SK-N-SH treated with all-trans-retinoic acid at 6 μM for 48 hours (cell line): Measurements from ENCODE around the gene SLC35A4.
A peak's percentile ranks its signal among the peaks of the same experiment; 100 is the strongest.
"Not testable (repeated sequence)": the region's sequence is repeated elsewhere in the genome, so short reads cannot be mapped to it uniquely, and the experiment has no call there.

Experiments used
- ATAC-seq: fragments of 200-7000 bp; cut with Tn5 transposase; 3 replicates; pipeline ENCODE4 v1.9.1; 2020; ENCODE audit warnings: mild to moderate bottlenecking, moderate library complexity
- ARNTL ChIP-seq: fragments of 450-650 bp; formaldehyde crosslinking; IDR thresholded peaks from 2 replicates; pipeline ENCODE4 v1.5.0; 2020; ENCODE audit warnings: low read depth, mild to moderate bottlenecking, moderate library complexity, borderline replicate concordance
- CSDC2 ChIP-seq: fragments of 250-450 bp; sonication (Bioruptor Pico); IDR thresholded peaks from 2 replicates; pipeline ENCODE4 v1.5.0; 2020; ENCODE audit warnings: mild to moderate bottlenecking, moderate library complexity
- ESRRG ChIP-seq: fragments of 250-450 bp; sonication (Bioruptor Pico); IDR thresholded peaks from 2 replicates; pipeline ENCODE4 v1.6.1; 2021; ENCODE audit warnings: mild to moderate bottlenecking
- GLIS3 ChIP-seq: fragments of 250-450 bp; sonication (Bioruptor Pico); IDR thresholded peaks from 2 replicates; pipeline ENCODE4 v1.5.0; 2020; ENCODE audit warnings: mild to moderate bottlenecking, moderate library complexity
- ISL1 ChIP-seq: fragments of 250-450 bp; sonication (Bioruptor Pico); IDR thresholded peaks from 2 replicates; pipeline ENCODE4 v2.1.2; 2022; ENCODE audit warnings: mild to moderate bottlenecking, moderate library complexity
- OSR1 ChIP-seq: fragments of 250-450 bp; sonication (Bioruptor Pico); IDR thresholded peaks from 2 replicates; pipeline ENCODE4 v1.8.0; 2022; ENCODE audit warnings: moderate library complexity, mild to moderate bottlenecking, inconsistent platforms
- PPARA ChIP-seq: fragments of 250-450 bp; sonication (Bioruptor Pico); IDR thresholded peaks from 2 replicates; pipeline ENCODE4 v1.5.0; 2020; ENCODE audit warnings: mild to moderate bottlenecking, borderline replicate concordance
- RARB ChIP-seq: fragments of 250-450 bp; sonication (Bioruptor Pico); IDR thresholded peaks from 2 replicates; pipeline ENCODE4 v1.8.0; 2021; ENCODE audit warnings: mild to moderate bottlenecking, moderate library complexity
- SNAI2 ChIP-seq: fragments of 250-450 bp; sonication (Bioruptor Pico); IDR thresholded peaks from 2 replicates; pipeline ENCODE4 v1.5.0; 2020; ENCODE audit warnings: mild to moderate bottlenecking, moderate library complexity
- TCF4 ChIP-seq: fragments of 250-450 bp; sonication (Bioruptor Pico); IDR thresholded peaks from 2 replicates; pipeline ENCODE4 v1.8.0; 2021; ENCODE audit warnings: mild to moderate bottlenecking, moderate library complexity, borderline replicate concordance
- TOX ChIP-seq: fragments of 250-450 bp; sonication (Bioruptor Pico); IDR thresholded peaks from 2 replicates; pipeline ENCODE4 v1.8.0; 2021; ENCODE audit warnings: mild to moderate bottlenecking, moderate library complexity, borderline replicate concordance
- ZFP3 ChIP-seq: fragments of 250-450 bp; sonication (Bioruptor Pico); IDR thresholded peaks from 2 replicates; pipeline ENCODE4 v1.5.0; 2020; ENCODE audit warnings: mild to moderate bottlenecking, moderate library complexity
- ZFP30 ChIP-seq: fragments of 450-650 bp; formaldehyde crosslinking; IDR thresholded peaks from 2 replicates; pipeline ENCODE4 v1.5.0; 2022; ENCODE audit warnings: mild to moderate bottlenecking, moderate library complexity
- ZNF565 ChIP-seq: fragments of 450-650 bp; formaldehyde crosslinking; conservative IDR thresholded peaks from 2 replicates; pipeline ENCODE4 v1.5.0; 2020; ENCODE audit warnings: low read depth, mild to moderate bottlenecking, moderate library complexity
- ZNF70 ChIP-seq: fragments of 450-650 bp; formaldehyde crosslinking; IDR thresholded peaks from 2 replicates; pipeline ENCODE4 v1.5.0; 2020; ENCODE audit warnings: mild to moderate bottlenecking, moderate library complexity
- ZNF8 ChIP-seq: fragments of 450-650 bp; formaldehyde crosslinking; IDR thresholded peaks from 2 replicates; pipeline ENCODE4 v1.5.0; 2020; ENCODE audit warnings: mild to moderate bottlenecking, moderate library complexity
- TF ChIP-seq, protein P1 (sequence below): fragments of 250-450 bp; sonication (Bioruptor Pico); IDR thresholded peaks from 2 replicates; pipeline ENCODE4 v1.5.1; 2020; ENCODE audit warnings: low read depth, mild to moderate bottlenecking, moderate library complexity
- TF ChIP-seq, protein P2 (sequence below): fragments of 250-450 bp; sonication (Bioruptor Pico); IDR thresholded peaks from 2 replicates; pipeline ENCODE4 v1.8.0; 2020; ENCODE audit warnings: mild to moderate bottlenecking, moderate library complexity, borderline replicate concordance
- TF ChIP-seq, protein P3 (sequence below): fragments of 250-450 bp; sonication (Bioruptor Pico); IDR thresholded peaks from 2 replicates; pipeline ENCODE4 v1.5.1; 2021; ENCODE audit warnings: mild to moderate bottlenecking, moderate library complexity
- TF ChIP-seq, protein P4 (sequence below): fragments of 250-450 bp; sonication (Bioruptor Pico); IDR thresholded peaks from 2 replicates; pipeline ENCODE4 v1.5.0; 2020; ENCODE audit warnings: mild to moderate bottlenecking, moderate library complexity
- TF ChIP-seq, protein P5 (sequence below): fragments of 250-450 bp; sonication (Bioruptor Pico); IDR thresholded peaks from 2 replicates; pipeline ENCODE4 v1.8.0; 2021; ENCODE audit warnings: low read depth, mild to moderate bottlenecking, moderate library complexity, borderline replicate concordance

SLC35A4 gene

DNA sequence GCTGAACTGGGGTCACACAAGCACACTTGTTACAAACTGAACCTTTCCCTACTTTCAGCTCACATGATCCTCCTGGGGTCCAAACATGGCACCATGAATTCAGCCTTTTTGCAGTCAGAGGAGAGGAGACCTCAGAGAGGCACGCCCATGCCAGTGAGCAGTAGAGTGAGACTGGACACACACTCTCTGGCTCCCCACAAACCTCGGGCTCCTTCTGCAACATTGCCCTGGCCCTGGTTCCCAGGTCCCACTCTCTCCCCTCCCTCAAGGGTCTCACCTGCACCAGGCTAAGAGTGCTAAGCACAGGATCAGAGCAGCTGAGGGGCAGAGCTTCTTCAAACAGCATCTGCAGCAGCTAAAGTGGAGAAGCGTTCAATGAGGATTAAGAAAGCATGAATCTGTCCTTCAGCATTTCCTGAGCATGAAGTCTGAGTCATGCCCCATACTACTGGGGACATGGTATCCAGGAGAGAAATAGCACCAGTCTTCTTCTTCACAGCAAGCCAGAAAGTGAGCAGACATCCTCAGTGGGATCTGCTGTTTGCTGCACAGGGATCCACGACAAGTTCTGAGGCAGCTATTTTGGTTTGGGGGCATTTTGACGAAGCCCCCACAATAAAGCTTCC lies 27.2 kb downstream of the SLC35A4 start:
- peak; percentile 44; the same call in 1 of the 3 replicates for ATAC-seq

DNA sequence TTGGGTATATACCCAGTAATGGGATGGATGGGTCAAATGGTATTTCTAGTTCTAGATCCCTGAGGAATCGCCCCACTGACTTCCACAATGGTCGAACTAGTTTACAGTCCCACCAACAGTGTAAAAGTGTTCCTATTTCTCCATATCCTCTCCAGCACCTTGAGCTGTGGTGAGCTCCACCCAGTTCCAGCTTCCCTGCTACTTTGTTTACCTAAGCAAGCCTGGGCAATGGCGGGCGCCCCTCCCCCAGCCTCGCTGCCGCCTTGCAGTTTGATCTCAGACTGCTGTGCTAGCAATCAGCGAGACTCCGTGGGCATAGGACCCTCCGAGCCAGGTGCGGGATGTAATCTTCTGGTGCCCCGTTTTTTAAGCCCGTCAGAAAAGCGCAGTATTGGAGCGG lies 28.4 kb downstream of the SLC35A4 start:
- ATAC-seq: not testable (repeated sequence)

More for the DNA sequence above, 27.2 kb downstream of the SLC35A4 start:
- TF ChIP-seq ZNF8 (CRISPR knock-in tag) (no peak), GLIS3 (CRISPR knock-in tag) (no peak)

DNA sequence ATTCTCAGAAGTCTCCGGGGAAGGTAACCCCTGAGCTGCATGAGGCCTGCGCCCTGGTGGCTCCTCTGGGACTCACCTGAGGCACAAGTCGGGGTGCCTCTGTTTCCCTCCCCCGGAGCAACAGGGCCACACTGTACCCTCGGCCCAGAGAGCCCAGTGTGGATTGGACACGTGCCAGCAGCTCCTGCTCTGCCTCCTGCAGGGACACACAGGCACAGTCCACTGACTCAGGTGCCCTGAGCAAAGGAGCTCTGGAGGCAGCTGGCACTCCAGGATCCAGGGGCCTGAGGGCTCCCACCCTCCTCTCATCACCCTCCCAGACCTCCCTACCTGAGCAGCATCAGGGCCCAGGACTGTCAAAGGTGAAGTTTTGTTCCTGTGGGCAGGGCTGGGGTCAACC lies 29.5 kb downstream of the SLC35A4 start:
- TF ChIP-seq ESRRG (no peak), PPARA (CRISPR knock-in tag) (no peak), OSR1 (CRISPR knock-in tag) (no peak), ZNF565 (CRISPR knock-in tag) (no peak), ISL1 (CRISPR knock-in tag) (no peak), RARB (CRISPR knock-in tag) (no peak), SNAI2 (CRISPR knock-in tag) (no peak), ZNF70 (CRISPR knock-in tag) (no peak), CSDC2 (no peak), ARNTL (no peak), TCF4 (CRISPR knock-in tag) (no peak)
- TF ChIP-seq, protein P1, sequence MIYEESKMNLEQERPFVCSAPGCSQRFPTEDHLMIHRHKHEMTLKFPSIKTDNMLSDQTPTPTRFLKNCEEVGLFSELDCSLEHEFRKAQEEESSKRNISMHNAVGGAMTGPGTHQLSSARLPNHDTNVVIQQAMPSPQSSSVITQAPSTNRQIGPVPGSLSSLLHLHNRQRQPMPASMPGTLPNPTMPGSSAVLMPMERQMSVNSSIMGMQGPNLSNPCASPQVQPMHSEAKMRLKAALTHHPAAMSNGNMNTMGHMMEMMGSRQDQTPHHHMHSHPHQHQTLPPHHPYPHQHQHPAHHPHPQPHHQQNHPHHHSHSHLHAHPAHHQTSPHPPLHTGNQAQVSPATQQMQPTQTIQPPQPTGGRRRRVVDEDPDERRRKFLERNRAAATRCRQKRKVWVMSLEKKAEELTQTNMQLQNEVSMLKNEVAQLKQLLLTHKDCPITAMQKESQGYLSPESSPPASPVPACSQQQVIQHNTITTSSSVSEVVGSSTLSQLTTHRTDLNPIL (CRISPR knock-in tag): no peak
- TF ChIP-seq, protein P2, sequence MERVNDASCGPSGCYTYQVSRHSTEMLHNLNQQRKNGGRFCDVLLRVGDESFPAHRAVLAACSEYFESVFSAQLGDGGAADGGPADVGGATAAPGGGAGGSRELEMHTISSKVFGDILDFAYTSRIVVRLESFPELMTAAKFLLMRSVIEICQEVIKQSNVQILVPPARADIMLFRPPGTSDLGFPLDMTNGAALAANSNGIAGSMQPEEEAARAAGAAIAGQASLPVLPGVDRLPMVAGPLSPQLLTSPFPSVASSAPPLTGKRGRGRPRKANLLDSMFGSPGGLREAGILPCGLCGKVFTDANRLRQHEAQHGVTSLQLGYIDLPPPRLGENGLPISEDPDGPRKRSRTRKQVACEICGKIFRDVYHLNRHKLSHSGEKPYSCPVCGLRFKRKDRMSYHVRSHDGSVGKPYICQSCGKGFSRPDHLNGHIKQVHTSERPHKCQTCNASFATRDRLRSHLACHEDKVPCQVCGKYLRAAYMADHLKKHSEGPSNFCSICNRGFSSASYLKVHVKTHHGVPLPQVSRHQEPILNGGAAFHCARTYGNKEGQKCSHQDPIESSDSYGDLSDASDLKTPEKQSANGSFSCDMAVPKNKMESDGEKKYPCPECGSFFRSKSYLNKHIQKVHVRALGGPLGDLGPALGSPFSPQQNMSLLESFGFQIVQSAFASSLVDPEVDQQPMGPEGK: no peak
- TF ChIP-seq, protein P3, sequence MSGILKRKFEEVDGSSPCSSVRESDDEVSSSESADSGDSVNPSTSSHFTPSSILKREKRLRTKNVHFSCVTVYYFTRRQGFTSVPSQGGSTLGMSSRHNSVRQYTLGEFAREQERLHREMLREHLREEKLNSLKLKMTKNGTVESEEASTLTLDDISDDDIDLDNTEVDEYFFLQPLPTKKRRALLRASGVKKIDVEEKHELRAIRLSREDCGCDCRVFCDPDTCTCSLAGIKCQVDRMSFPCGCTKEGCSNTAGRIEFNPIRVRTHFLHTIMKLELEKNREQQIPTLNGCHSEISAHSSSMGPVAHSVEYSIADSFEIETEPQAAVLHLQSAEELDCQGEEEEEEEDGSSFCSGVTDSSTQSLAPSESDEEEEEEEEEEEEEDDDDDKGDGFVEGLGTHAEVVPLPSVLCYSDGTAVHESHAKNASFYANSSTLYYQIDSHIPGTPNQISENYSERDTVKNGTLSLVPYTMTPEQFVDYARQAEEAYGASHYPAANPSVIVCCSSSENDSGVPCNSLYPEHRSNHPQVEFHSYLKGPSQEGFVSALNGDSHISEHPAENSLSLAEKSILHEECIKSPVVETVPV (CRISPR knock-in tag): no peak
- TF ChIP-seq, protein P4, sequence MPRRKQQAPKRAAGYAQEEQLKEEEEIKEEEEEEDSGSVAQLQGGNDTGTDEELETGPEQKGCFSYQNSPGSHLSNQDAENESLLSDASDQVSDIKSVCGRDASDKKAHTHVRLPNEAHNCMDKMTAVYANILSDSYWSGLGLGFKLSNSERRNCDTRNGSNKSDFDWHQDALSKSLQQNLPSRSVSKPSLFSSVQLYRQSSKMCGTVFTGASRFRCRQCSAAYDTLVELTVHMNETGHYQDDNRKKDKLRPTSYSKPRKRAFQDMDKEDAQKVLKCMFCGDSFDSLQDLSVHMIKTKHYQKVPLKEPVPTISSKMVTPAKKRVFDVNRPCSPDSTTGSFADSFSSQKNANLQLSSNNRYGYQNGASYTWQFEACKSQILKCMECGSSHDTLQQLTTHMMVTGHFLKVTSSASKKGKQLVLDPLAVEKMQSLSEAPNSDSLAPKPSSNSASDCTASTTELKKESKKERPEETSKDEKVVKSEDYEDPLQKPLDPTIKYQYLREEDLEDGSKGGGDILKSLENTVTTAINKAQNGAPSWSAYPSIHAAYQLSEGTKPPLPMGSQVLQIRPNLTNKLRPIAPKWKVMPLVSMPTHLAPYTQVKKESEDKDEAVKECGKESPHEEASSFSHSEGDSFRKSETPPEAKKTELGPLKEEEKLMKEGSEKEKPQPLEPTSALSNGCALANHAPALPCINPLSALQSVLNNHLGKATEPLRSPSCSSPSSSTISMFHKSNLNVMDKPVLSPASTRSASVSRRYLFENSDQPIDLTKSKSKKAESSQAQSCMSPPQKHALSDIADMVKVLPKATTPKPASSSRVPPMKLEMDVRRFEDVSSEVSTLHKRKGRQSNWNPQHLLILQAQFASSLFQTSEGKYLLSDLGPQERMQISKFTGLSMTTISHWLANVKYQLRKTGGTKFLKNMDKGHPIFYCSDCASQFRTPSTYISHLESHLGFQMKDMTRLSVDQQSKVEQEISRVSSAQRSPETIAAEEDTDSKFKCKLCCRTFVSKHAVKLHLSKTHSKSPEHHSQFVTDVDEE (CRISPR knock-in tag): no peak
- TF ChIP-seq, protein P5, sequence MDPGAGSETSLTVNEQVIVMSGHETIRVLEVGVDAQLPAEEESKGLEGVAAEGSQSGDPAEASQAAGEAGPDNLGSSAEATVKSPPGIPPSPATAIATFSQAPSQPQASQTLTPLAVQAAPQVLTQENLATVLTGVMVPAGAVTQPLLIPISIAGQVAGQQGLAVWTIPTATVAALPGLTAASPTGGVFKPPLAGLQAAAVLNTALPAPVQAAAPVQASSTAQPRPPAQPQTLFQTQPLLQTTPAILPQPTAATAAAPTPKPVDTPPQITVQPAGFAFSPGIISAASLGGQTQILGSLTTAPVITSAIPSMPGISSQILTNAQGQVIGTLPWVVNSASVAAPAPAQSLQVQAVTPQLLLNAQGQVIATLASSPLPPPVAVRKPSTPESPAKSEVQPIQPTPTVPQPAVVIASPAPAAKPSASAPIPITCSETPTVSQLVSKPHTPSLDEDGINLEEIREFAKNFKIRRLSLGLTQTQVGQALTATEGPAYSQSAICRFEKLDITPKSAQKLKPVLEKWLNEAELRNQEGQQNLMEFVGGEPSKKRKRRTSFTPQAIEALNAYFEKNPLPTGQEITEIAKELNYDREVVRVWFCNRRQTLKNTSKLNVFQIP (CRISPR knock-in tag): no peak
- no peak for ATAC-seq

DNA sequence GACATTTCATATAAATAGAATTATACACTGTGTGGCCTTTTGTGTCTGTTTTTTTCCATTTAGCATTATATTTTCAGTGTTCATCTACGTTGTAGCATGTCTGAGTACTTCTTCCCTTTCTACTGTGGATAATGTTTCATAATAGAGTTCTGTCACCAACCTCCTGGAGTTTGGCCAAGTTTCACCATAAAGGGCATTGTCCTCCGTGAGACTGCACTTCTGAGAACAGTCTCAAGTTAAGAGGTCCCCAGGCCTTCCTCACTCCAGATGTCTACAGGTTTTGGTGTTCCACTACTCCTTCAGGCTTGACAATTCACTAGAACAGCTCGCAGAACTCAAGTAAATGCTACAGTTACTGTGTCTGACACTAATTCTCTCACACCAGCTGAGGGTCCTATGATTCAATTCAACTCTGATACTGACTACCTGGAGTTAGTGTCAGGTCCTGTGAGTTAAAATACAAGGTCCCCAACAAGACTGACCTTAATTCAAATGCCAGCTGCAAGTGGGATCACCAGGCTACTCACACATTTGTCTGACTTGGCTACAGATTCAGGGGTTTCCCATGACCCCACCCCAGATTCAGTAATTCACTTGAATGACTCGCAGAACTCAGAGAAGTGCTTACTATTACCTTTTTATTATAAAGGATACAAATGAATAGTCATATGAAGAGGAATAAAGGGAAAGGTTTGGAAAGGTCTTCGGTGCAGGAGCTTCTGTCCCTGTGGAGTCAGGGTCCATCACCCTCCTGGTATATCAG lies 31.1 kb downstream of the SLC35A4 start:
- TF ChIP-seq RARB (CRISPR knock-in tag) (no peak), ZFP3 (CRISPR knock-in tag) (no peak), SNAI2 (CRISPR knock-in tag) (no peak), ZNF565 (CRISPR knock-in tag) (no peak), TOX (CRISPR knock-in tag) (no peak), ZFP30 (CRISPR knock-in tag) (no peak), CSDC2 (no peak)
- TF ChIP-seq, all 23 proteins: peak for 0
- ATAC-seq: no peak
